ENCODE data around the gene KCNQ1OT1. TPM values are rescaled to one million over a fixed set of nuclear protein-coding genes. Genes with fewer than 3 reads are reported as not detected.

The KCNQ1OT1 gene
- total RNA-seq, 1 experiment from 2014 or later = 2.4 TPM

DNA sequence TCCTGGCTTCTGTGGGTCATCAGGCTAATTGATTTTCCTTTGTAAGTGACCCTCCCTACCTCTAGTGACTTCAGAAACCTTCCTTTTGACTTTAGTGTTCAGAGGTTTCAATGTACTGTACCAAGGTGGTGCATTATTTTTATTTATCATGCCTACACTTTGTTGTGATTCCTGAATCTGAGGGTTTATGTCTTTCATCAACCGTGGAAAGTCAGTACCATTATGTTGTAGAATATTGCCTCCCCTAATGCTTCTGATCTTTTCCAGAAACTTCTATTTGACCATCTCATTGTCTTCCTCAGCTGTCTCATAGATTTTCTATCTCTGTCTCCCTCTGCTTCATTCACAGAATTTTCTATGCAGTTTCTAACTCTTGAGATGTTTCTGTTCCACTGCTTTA is 105.5 kb downstream of the KCNQ1OT1 start (continued):
- TF ChIP-seq, protein P1, sequence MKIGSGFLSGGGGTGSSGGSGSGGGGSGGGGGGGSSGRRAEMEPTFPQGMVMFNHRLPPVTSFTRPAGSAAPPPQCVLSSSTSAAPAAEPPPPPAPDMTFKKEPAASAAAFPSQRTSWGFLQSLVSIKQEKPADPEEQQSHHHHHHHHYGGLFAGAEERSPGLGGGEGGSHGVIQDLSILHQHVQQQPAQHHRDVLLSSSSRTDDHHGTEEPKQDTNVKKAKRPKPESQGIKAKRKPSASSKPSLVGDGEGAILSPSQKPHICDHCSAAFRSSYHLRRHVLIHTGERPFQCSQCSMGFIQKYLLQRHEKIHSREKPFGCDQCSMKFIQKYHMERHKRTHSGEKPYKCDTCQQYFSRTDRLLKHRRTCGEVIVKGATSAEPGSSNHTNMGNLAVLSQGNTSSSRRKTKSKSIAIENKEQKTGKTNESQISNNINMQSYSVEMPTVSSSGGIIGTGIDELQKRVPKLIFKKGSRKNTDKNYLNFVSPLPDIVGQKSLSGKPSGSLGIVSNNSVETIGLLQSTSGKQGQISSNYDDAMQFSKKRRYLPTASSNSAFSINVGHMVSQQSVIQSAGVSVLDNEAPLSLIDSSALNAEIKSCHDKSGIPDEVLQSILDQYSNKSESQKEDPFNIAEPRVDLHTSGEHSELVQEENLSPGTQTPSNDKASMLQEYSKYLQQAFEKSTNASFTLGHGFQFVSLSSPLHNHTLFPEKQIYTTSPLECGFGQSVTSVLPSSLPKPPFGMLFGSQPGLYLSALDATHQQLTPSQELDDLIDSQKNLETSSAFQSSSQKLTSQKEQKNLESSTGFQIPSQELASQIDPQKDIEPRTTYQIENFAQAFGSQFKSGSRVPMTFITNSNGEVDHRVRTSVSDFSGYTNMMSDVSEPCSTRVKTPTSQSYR (CRISPR knock-in tag; IDR thresholded peaks at IDR 0.05) = no peak
- no peak for TF ChIP-seq HMGA2 (CRISPR knock-in tag; IDR thresholded peaks at IDR 0.05)
- TF ChIP-seq ESRRA (CRISPR knock-in tag; IDR thresholded peaks at IDR 0.05; ENCODE audit: borderline replicate concordance) = no peak

- POLR2A ChIA-PET = no interaction called here
- Mint-ChIP-seq H3K27me3 (ENCODE audit: low read depth) (peaks cover 99% of the 10 kb centered on the region; the same call in 1 of the 2 replicates), H3K4me3 (no peak overlapping the region), H3K36me3 (peaks cover 7% of the 10 kb centered on the region; the same call in 1 of the 2 replicates), H3K4me1 (no peaks in the 10 kb centered on the region), H3K9me3 (peaks cover 15% of the 10 kb centered on the region), H3K27ac (no peak overlapping the region)
- TF ChIP-seq ELF4 (CRISPR knock-in tag; IDR thresholded peaks at IDR 0.05; ENCODE audit: low read depth) = no peak
- no peak for TF ChIP-seq KAT7 (CRISPR knock-in tag; IDR thresholded peaks at IDR 0.05; ENCODE audit: borderline replicate concordance)
- TF ChIP-seq, protein P2, sequence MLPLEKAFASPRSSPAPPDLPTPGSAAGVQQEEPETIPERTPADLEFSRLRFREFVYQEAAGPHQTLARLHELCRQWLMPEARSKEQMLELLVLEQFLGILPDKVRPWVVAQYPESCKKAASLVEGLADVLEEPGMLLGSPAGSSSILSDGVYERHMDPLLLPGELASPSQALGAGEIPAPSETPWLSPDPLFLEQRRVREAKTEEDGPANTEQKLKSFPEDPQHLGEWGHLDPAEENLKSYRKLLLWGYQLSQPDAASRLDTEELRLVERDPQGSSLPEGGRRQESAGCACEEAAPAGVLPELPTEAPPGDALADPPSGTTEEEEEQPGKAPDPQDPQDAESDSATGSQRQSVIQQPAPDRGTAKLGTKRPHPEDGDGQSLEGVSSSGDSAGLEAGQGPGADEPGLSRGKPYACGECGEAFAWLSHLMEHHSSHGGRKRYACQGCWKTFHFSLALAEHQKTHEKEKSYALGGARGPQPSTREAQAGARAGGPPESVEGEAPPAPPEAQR (CRISPR knock-in tag; IDR thresholded peaks at IDR 0.05) = no peak
- no peak for TF ChIP-seq HMGA2 (CRISPR knock-in tag; IDR thresholded peaks at IDR 0.05)
- TF ChIP-seq ZBTB21 (CRISPR knock-in tag; IDR thresholded peaks at IDR 0.05; ENCODE audit: borderline replicate concordance) = no peak
- TF ChIP-seq TP53 (CRISPR knock-in tag; IDR thresholded peaks at IDR 0.05) = no peak
- no peak for TF ChIP-seq ZNF263 (CRISPR knock-in tag; IDR thresholded peaks at IDR 0.05; ENCODE audit: low read depth)
- TF ChIP-seq NFYB (CRISPR knock-in tag; conservative IDR thresholded peaks at IDR 0.05; ENCODE audit: low read depth) = no peak
- TF ChIP-seq HMGXB4 (CRISPR knock-in tag; IDR thresholded peaks at IDR 0.05) = no peak
- TF ChIP-seq, protein P3, sequence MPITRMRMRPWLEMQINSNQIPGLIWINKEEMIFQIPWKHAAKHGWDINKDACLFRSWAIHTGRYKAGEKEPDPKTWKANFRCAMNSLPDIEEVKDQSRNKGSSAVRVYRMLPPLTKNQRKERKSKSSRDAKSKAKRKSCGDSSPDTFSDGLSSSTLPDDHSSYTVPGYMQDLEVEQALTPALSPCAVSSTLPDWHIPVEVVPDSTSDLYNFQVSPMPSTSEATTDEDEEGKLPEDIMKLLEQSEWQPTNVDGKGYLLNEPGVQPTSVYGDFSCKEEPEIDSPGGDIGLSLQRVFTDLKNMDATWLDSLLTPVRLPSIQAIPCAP (CRISPR knock-in tag; IDR thresholded peaks at IDR 0.05) = no peak
- no peak for TF ChIP-seq GTF2I (CRISPR knock-in tag; conservative IDR thresholded peaks at IDR 0.05)
- CTCF ChIA-PET = no interaction called here
- ATAC-seq (no peak), DNase-seq (ENCODE audit: low spot score) (no peak)
These were observed 106.3 kb downstream of the KCNQ1OT1 start for GRCh38 chr11:2593393-2593950.

DNA sequence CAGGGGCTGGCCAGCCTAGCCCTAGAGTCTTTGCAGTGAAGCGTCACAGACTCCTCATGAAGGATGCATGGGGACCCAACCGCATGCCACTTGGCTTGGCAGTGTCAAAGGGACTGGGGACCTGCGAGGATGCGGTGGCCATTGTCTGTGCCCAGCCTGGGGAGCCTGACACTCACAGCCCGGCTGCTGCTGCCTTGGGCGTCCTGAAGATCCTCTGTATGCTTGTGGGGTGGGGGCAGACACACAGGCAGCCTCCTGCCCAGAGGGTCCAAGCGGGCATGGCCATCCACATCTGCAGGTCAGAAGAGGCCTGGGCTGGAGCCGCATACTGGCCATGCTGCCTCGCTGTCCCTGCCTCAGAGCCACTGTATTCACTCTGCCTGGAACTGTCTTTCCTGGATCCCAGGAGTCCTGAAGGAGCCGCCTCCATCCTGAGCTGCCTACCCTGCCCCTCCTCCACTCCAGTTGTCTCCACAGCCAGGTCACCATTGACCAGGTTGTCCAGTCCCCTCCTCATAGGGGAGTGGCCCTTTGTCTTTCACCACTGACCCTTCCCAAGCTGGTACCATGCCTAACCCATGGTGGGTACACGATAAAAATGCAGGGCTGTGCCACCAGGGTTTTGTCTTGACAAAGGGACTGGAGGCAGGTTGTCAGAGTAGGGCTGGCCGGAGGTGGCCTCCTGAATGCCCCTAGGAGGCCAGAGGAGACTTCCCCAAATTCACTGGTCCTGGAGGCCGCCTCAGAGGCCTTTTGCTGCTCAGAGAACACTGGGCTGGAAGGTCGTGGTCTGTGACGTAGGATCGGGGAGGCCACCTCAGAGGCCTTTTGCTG is 107.0 kb downstream of the KCNQ1OT1 start:
- DNase-seq (ENCODE audit: low spot score) (no peak), ATAC-seq (no peak)
- Mint-ChIP-seq H3K4me1 (no peaks in the 10 kb centered on the region), H3K27me3 (ENCODE audit: low read depth) (peaks cover 99% of the 10 kb centered on the region; the same call in 1 of the 2 replicates), H3K27ac (no peak overlapping the region), H3K9me3 (peaks cover 8% of the 10 kb centered on the region), H3K36me3 (peaks cover 7% of the 10 kb centered on the region; the same call in 1 of the 2 replicates), H3K4me3 (no peak overlapping the region)
- CTCF ChIA-PET = no interaction called here
- POLR2A ChIA-PET = no interaction called here
- TF ChIP-seq ZNF671 (CRISPR knock-in tag; IDR thresholded peaks at IDR 0.05) = no peak
- no peak for TF ChIP-seq TCF7 (CRISPR knock-in tag; IDR thresholded peaks at IDR 0.05; ENCODE audit: low read depth)
- TF ChIP-seq, protein P1 (CRISPR knock-in tag; IDR thresholded peaks at IDR 0.05) = no peak
- TF ChIP-seq TP53 (CRISPR knock-in tag; IDR thresholded peaks at IDR 0.05) = no peak
- no peak for TF ChIP-seq NFE2L1 (CRISPR knock-in tag; IDR thresholded peaks at IDR 0.05)
- no peak for TF ChIP-seq CTCF (IDR thresholded peaks at IDR 0.05)
- TF ChIP-seq SMAD4 (CRISPR knock-in tag; IDR thresholded peaks at IDR 0.05) = no peak
- TF ChIP-seq ESRRA (CRISPR knock-in tag; IDR thresholded peaks at IDR 0.05; ENCODE audit: borderline replicate concordance) = no peak
- no peak for TF ChIP-seq NFYB (CRISPR knock-in tag; conservative IDR thresholded peaks at IDR 0.05; ENCODE audit: low read depth)
